ENCODE results near the gene CD101. TPM values are rescaled to one million over a fixed set of nuclear protein-coding genes. Genes with fewer than 3 reads are reported as not detected.

Gene CD101
- total RNA-seq (under 1 TPM; 0.39 to 0.66 TPM), polyA plus RNA-seq (72.0 TPM)

- ChIA-PET POLR2A (interaction anchor here (0.6 kb wide), 2 partner anchors 11 to 124 kb away, joined by 3 read pairs; no protein-coding TSS in a partner anchor), CTCF (no interaction called here)
- H3K9me3 ChIP-seq (ENCODE audit: low read length) = no peaks in the 10 kb centered on the region
- peaks cover 49% of the 10 kb centered on the region for H3K4me1 ChIP-seq (ENCODE audit: insufficient read depth, low read length)
- no peak within 1 kb of the TSS for H3K27ac ChIP-seq (ENCODE audit: low read depth, low read length)
- H3K27me3 ChIP-seq (ENCODE audit: insufficient read depth, low read length, poor library complexity, severe bottlenecking) = no peaks in the 10 kb centered on the region
- no peaks in the 10 kb centered on the region for H3K27me3 Mint-ChIP-seq
- H3K27ac Mint-ChIP-seq = peak within 1 kb of the TSS; percentile 32 to 95 (median 88)
- peaks cover 11 to 57% (median 46%) of the 10 kb centered on the region in 3 donors for H3K4me1 Mint-ChIP-seq
- peak in 2 of 5 donors; percentile 36 to 37 for DNase-seq
- H3K4me3 ChIP-seq (ENCODE audit: low read length) = peak within 1 kb of the TSS; percentile 10
- peak within 1 kb of the TSS in 6 of 7 donors; percentile 44 to 86 (median 66) for H3K4me3 Mint-ChIP-seq
- peaks cover 0 to 1% (median 0%) of the 10 kb centered on the region in 3 donors for H3K36me3 Mint-ChIP-seq
- H3K36me3 ChIP-seq (ENCODE audit: insufficient read depth, low read length) = no peaks in the 10 kb centered on the region
- no peaks in the 10 kb centered on the region for H3K9me3 Mint-ChIP-seq
Observed at GRCh38 chr1:117001254-117001927, at the start of gene CD101. Gene CD101 (plus strand): TSS chr1:117001760. CDS start chr1:117001818, 58 bp downstream.

GRCh38 chr1:116952738-116953275 is 48.8 kb upstream of the CD101 start:
- H3K4me1 Mint-ChIP-seq = no peaks in the 10 kb centered on the region
- H3K4me3 Mint-ChIP-seq = no peak overlapping the region
- Histone ChIP-seq H3K9me3 (ENCODE audit: low read length) (no peaks in the 10 kb centered on the region), H3K27me3 (ENCODE audit: insufficient read depth, low read length, poor library complexity, severe bottlenecking) (no peaks in the 10 kb centered on the region), H3K4me1 (ENCODE audit: insufficient read depth, low read length) (no peaks in the 10 kb centered on the region), H3K4me3 (ENCODE audit: low read length) (no peak overlapping the region), H3K36me3 (ENCODE audit: insufficient read depth, low read length) (no peaks in the 10 kb centered on the region), H3K27ac (ENCODE audit: low read depth, low read length) (no peak overlapping the region)
- no peak for DNase-seq
- peaks cover 0 to 5% of the 10 kb centered on the region in 2 donors for H3K27me3 Mint-ChIP-seq
- H3K36me3 Mint-ChIP-seq = no peaks in the 10 kb centered on the region
- no peaks in the 10 kb centered on the region for H3K9me3 Mint-ChIP-seq
- peak overlapping the region in 1 of 8 donors; percentile 3 for H3K27ac Mint-ChIP-seq
- CTCF ChIA-PET = no interaction called here
- POLR2A ChIA-PET = no interaction called here

- no peaks in the 10 kb centered on the region for H3K4me1 ChIP-seq (ENCODE audit: insufficient read depth, low read length)
- DNase-seq = no peak
- peaks cover 0 to 5% of the 10 kb centered on the region in 2 donors for H3K27me3 Mint-ChIP-seq
- no peak overlapping the region for H3K4me3 ChIP-seq (ENCODE audit: low read length)
- H3K36me3 Mint-ChIP-seq = no peaks in the 10 kb centered on the region
- H3K27ac Mint-ChIP-seq = no peak overlapping the region
- no peak overlapping the region for H3K27ac ChIP-seq (ENCODE audit: low read depth, low read length)
- CTCF ChIA-PET = no interaction called here
- no peaks in the 10 kb centered on the region for H3K27me3 ChIP-seq (ENCODE audit: insufficient read depth, low read length, poor library complexity, severe bottlenecking)
- no peaks in the 10 kb centered on the region for H3K9me3 Mint-ChIP-seq
- no peak overlapping the region for H3K4me3 Mint-ChIP-seq
- POLR2A ChIA-PET = no interaction called here
- H3K9me3 ChIP-seq (ENCODE audit: low read length) = no peaks in the 10 kb centered on the region
- H3K4me1 Mint-ChIP-seq = no peaks in the 10 kb centered on the region
- H3K36me3 ChIP-seq (ENCODE audit: insufficient read depth, low read length) = no peaks in the 10 kb centered on the region
Observed at GRCh38 chr1:116954440-116954839, 47.1 kb upstream of the CD101 start.

GRCh38 chr1:116956378-116956777 is 45.2 kb upstream of the CD101 start:
- CTCF ChIA-PET = no interaction called here
- H3K4me3 Mint-ChIP-seq = no peak overlapping the region
- no peaks in the 10 kb centered on the region for H3K4me1 Mint-ChIP-seq
- H3K27ac ChIP-seq (ENCODE audit: low read depth, low read length) = no peak overlapping the region
- H3K9me3 Mint-ChIP-seq = no peaks in the 10 kb centered on the region
- H3K4me3 ChIP-seq (ENCODE audit: low read length) = no peak overlapping the region
- H3K27me3 Mint-ChIP-seq = peaks cover 0 to 1% of the 10 kb centered on the region in 2 donors
- DNase-seq = no peak
- H3K9me3 ChIP-seq (ENCODE audit: low read length) = no peaks in the 10 kb centered on the region
- no peak overlapping the region for H3K27ac Mint-ChIP-seq
- no peaks in the 10 kb centered on the region for H3K36me3 ChIP-seq (ENCODE audit: insufficient read depth, low read length)
- POLR2A ChIA-PET = no interaction called here
- no peaks in the 10 kb centered on the region for H3K4me1 ChIP-seq (ENCODE audit: insufficient read depth, low read length)
- no peaks in the 10 kb centered on the region for H3K27me3 ChIP-seq (ENCODE audit: insufficient read depth, low read length, poor library complexity, severe bottlenecking)
- no peaks in the 10 kb centered on the region for H3K36me3 Mint-ChIP-seq

GRCh38 chr1:116957646-116958045 is 43.9 kb upstream of the CD101 start:
- no peak overlapping the region for H3K27ac Mint-ChIP-seq
- no peaks in the 10 kb centered on the region for H3K9me3 ChIP-seq (ENCODE audit: low read length)
- POLR2A ChIA-PET = no interaction called here
- DNase-seq = no peak
- peaks cover 4% of the 10 kb centered on the region for H3K4me1 ChIP-seq (ENCODE audit: insufficient read depth, low read length)
- H3K4me3 ChIP-seq (ENCODE audit: low read length) = no peak overlapping the region
- H3K36me3 Mint-ChIP-seq = no peaks in the 10 kb centered on the region
- CTCF ChIA-PET = no interaction called here
- H3K27ac ChIP-seq (ENCODE audit: low read depth, low read length) = no peak overlapping the region
- no peak overlapping the region for H3K4me3 Mint-ChIP-seq
- no peaks in the 10 kb centered on the region for H3K36me3 ChIP-seq (ENCODE audit: insufficient read depth, low read length)
- no peaks in the 10 kb centered on the region for H3K27me3 ChIP-seq (ENCODE audit: insufficient read depth, low read length, poor library complexity, severe bottlenecking)
- H3K27me3 Mint-ChIP-seq = peaks cover 0 to 1% of the 10 kb centered on the region in 2 donors
- no peaks in the 10 kb centered on the region for H3K4me1 Mint-ChIP-seq
- no peaks in the 10 kb centered on the region for H3K9me3 Mint-ChIP-seq

GRCh38 chr1:116958110-116958509 is 43.5 kb upstream of the CD101 start:
- no peaks in the 10 kb centered on the region for H3K9me3 ChIP-seq (ENCODE audit: low read length)
- no peak overlapping the region for H3K4me3 Mint-ChIP-seq
- H3K27ac Mint-ChIP-seq = no peak overlapping the region
- H3K9me3 Mint-ChIP-seq = no peaks in the 10 kb centered on the region
- peaks cover 0 to 1% of the 10 kb centered on the region in 2 donors for H3K27me3 Mint-ChIP-seq
- no peak for DNase-seq
- POLR2A ChIA-PET = no interaction called here
- H3K4me3 ChIP-seq (ENCODE audit: low read length) = no peak overlapping the region
- no peaks in the 10 kb centered on the region for H3K4me1 Mint-ChIP-seq
- H3K27ac ChIP-seq (ENCODE audit: low read depth, low read length) = no peak overlapping the region
- no peaks in the 10 kb centered on the region for H3K36me3 ChIP-seq (ENCODE audit: insufficient read depth, low read length)
- H3K27me3 ChIP-seq (ENCODE audit: insufficient read depth, low read length, poor library complexity, severe bottlenecking) = no peaks in the 10 kb centered on the region
- H3K4me1 ChIP-seq (ENCODE audit: insufficient read depth, low read length) = peaks cover 9% of the 10 kb centered on the region
- CTCF ChIA-PET = no interaction called here
- no peaks in the 10 kb centered on the region for H3K36me3 Mint-ChIP-seq

GRCh38 chr1:116958977-116959376 is 42.6 kb upstream of the CD101 start:
- no peak overlapping the region for H3K27ac ChIP-seq (ENCODE audit: low read depth, low read length)
- CTCF ChIA-PET = no interaction called here
- Mint-ChIP-seq H3K4me3 (no peak overlapping the region), H3K36me3 (no peaks in the 10 kb centered on the region), H3K27me3 (peaks cover 0 to 1% of the 10 kb centered on the region in 2 donors), H3K27ac (no peak overlapping the region), H3K4me1 (no peaks in the 10 kb centered on the region), H3K9me3 (no peaks in the 10 kb centered on the region)
- H3K27me3 ChIP-seq (ENCODE audit: insufficient read depth, low read length, poor library complexity, severe bottlenecking) = no peaks in the 10 kb centered on the region
- no peaks in the 10 kb centered on the region for H3K36me3 ChIP-seq (ENCODE audit: insufficient read depth, low read length)
- DNase-seq = no peak
- POLR2A ChIA-PET = no interaction called here
- H3K4me1 ChIP-seq (ENCODE audit: insufficient read depth, low read length) = peaks cover 13% of the 10 kb centered on the region
- H3K9me3 ChIP-seq (ENCODE audit: low read length) = no peaks in the 10 kb centered on the region
- H3K4me3 ChIP-seq (ENCODE audit: low read length) = no peak overlapping the region

GRCh38 chr1:116961606-116962005 is 40.0 kb upstream of the CD101 start:
- POLR2A ChIA-PET = no interaction called here
- CTCF ChIA-PET = no interaction called here
- Histone ChIP-seq H3K27ac (ENCODE audit: low read depth, low read length) (no peak overlapping the region), H3K27me3 (ENCODE audit: insufficient read depth, low read length, poor library complexity, severe bottlenecking) (no peaks in the 10 kb centered on the region), H3K36me3 (ENCODE audit: insufficient read depth, low read length) (no peaks in the 10 kb centered on the region), H3K4me1 (ENCODE audit: insufficient read depth, low read length) (peaks cover 13% of the 10 kb centered on the region), H3K9me3 (ENCODE audit: low read length) (no peaks in the 10 kb centered on the region), H3K4me3 (ENCODE audit: low read length) (no peak overlapping the region)
- H3K27me3 Mint-ChIP-seq = peaks cover 0 to 2% of the 10 kb centered on the region in 2 donors
- no peak overlapping the region for H3K4me3 Mint-ChIP-seq
- no peak overlapping the region for H3K27ac Mint-ChIP-seq
- H3K4me1 Mint-ChIP-seq = no peaks in the 10 kb centered on the region
- DNase-seq = no peak
- no peaks in the 10 kb centered on the region for H3K9me3 Mint-ChIP-seq
- no peaks in the 10 kb centered on the region for H3K36me3 Mint-ChIP-seq

Data from CD8-positive, alpha-beta memory T cell (primary cell).